Measurements from ENCODE around the gene ZBTB45.

- TF ChIP-seq CTCF (IDR thresholded peaks at IDR 0.05), result no peak
- TF ChIP-seq EZH2 (IDR thresholded peaks at IDR 0.05), result no peak
These were observed 18.9 kb upstream of the ZBTB45 start for GRCh38 chr19:58538257-58539168.

Measured in neural progenitor cell (in vitro differentiated cells).